GM11168 (cell line): ENCODE measurements around the gene SSTR3.

ENCODE experiments used
- in situ Hi-C: fragments of 300-500 bp; cut with MboI; formaldehyde crosslinking; loops from one replicate; pipeline ENCODE4 v1.12.0; 2022; ENCODE audit warnings: low sequenced_read_pairs; ENCODE audit not compliant: unreplicated experiment

Gene SSTR3

GRCh38 chr22:37155971-37156370, 56.3 kb downstream of the SSTR3 start:
- in situ Hi-C loops, result no loop called here

GRCh38 chr22:37154925-37155712, 57.2 kb downstream of the SSTR3 start:
- in situ Hi-C loops, result no loop called here
